Stimulated activated CD4-positive, alpha-beta T cell treated with anti-CD3 and anti-CD28 coated beads, Interleukin-4, amount 100 ng/mL, for 4 hours (primary cell): ENCODE results near the gene SLC18A3.

Experiments
- DNase-seq, 2 experiments: peaks; one replicate each; pipeline ENCODE4 v3.0.0-alpha.2; 2020

SLC18A3 gene

DNA sequence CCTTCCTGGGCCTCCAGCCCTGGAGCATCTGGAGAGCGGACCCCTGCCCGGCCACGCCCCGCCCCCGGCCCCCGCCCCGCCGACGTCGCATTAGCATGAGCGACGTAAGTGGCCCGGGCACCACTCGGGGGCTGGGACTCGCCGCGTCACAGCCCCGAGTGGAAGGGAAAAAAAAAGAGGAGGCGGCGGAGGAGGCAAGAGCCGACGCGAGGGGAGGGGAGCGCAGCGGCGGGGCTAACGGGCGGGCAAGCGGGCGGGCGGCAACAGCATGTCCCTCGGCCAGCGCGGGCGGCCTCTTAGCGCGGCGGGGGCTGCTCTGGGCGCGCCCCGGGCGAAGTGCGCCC is at the start of gene SLC18A3:
Gene SLC18A3 (plus strand): TSS at position 197 of the 344 bp plus-strand sequence. CDS start 431 bp downstream, outside the sequence.
- no peak for DNase-seq

DNA sequence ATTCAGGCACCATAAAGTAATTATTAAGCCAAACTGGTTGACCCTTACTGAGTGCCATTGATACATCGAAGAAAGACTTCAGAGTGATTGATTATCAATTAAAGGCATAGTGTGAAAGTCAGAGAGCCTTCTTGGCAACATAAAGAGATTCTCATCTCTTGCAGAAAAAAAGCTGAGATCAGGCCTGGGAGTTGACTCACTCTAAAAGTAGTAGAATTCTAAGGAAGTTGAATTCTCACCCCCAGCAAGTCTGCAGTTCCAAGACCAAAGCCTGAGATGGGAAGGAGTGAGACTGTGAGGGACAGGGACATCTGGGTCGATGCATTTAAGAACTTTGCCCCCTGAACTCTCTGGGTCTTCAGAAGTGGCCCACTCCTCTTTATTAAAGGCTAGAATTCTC is 49.6 kb upstream of the SLC18A3 start:
- no peak for DNase-seq

DNA sequence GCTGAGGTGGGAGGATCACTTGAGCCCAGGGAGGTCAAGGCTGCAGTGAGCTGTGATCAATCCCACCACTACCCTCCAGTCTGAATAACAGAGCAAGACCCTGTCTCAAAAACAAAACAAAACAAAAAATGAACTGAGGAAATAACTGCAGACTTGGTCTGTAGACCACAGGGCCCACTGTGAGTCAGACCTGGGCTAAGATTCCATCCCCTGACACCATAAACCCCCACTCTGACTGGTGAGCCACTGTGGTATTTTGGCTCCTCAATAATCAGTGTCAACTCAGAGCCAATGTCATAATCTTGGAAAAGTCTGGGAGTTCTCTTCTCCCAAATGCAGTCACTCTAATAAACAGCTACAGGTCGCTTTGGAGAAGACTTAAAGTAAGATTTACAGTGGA is 47.2 kb upstream of the SLC18A3 start:
- DNase-seq = no peak

DNA sequence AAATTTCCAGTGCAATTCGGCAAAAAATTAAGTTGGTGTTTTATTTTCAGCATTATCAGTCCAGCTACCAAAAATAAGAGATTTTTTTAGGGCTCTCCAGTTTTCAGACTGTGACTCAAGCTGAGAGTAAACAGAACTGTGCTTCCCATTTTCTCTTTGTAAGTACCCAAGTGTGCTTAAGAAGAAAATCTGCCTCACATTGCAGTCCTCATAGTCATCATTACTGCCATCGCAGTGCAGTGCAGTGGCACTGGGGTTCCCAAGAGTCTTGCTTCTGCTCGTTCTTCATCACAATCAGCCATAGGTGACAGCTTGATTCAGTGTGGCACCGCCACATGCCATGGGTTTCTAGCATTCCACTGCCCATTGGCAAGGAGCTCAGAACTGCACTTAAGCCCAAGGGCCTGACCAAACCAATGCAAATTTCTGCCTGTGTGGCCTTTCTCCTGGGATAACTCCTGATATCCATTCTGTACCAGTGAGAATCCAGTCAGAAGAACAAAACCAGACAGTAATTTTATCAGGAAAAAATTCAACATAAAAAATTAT is 45.6 kb upstream of the SLC18A3 start:
- DNase-seq = no peak

DNA sequence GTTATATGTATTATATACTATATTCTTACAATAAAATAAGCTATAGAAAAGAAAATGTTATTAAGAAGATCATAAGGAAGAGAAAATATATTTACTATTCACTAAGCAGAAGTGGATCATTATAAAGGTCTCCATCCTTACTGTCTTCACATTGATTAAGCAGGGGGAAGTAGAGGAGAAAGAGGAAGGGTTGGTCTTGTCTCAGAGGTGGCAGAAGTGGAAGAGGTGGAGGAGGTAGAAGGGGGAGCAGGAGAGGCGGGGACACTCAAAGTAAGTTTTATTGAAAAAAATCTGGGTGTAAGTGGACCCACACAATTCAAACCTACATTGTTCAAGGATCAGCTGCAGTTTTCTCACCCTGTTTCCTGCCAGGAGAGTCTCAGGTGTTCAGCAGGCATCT is 42.3 kb upstream of the SLC18A3 start:
- DNase-seq = no peak

DNA sequence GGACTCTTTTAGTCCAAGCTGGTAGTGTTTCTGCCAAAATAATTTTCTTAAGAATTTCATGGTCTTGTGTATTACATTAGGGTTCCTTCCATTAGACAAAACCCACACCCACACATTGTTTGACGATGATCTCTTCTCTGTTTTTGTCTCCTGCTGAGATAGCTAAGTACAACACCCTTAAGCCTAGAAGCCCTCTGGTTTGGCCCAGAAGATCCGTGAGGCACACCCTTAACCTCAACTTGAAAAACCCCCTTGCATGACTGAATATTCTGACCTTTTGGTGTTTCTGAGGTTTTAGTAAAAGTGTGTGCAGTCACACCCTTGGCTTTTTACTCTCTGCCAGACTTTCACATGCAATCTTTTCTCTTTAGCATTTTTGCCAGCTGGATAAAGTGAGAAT is 41.9 kb upstream of the SLC18A3 start:
- no peak for DNase-seq

DNA sequence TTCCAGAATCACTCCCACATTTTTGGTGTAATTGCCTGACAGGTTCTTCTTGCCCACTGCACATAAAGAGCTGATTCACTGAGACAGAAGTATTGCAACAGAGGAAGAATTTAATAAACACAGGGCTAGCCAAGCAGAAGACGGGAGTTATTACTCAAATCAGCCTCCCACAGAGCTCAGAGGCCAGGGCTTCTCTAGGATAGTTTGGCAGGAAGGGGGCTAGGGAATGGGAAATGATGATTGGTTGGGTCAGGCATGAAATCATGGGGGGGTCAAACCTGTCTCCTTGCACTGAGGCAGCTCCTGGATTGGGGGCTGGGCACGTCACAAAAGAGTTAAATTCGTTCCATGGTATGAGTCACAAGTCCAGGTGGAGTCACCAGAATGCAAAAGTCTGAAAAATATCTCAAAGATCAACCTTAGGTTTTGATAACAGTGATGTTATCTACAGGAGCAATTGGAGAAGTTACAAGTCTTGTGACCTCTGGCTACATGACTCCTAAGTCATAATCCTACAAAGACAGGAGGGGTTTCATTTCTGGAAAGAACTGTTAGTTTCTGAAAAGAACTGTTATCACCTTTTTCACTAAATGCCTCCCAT is 41.0 kb upstream of the SLC18A3 start:
- DNase-seq = no peak

DNA sequence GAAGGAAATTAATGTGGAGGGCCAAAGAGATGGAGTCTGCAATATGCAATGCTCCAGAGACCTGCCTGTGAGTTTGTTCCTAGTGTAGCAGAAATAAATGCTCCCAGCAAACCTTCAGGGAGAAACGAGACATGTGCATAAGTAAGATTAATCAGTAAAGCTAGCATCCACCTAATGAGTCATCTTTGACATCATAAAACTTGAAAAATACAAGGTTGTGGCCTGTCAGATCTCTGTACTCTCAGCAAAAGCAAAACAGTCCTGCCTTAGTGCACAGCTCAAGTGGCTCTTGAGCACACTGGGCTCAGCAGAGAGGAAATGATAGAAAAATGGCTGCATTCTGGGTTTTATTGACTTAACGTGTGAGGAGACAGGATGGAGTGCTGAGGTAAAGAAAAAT is 38.7 kb upstream of the SLC18A3 start:
- DNase-seq = no peak

DNA sequence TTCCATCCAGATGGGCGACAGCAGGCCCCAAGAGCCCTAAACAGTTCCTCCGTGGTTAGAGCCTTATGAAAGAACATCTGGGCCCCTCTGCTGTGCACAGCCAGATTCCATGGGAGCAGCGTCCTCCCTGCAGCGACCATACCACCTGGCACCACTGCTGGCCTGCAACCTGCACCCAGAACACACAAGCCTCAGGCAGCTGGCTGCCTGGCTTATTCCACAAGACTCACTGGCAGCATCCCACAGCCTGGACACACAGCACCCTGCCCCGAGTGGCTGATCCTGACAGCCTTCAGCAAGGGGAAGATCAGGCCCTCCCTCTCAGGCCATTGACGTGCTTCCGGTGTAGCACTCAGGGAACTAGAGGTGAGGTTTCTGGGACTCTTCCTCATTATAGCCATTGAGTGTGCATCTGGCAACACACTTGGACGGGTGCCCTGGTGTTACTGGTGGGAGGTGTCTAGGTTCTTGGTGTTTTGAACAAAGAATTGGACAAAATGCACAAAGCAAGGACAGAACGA is 37.5 kb upstream of the SLC18A3 start:
- DNase-seq = no peak

DNA sequence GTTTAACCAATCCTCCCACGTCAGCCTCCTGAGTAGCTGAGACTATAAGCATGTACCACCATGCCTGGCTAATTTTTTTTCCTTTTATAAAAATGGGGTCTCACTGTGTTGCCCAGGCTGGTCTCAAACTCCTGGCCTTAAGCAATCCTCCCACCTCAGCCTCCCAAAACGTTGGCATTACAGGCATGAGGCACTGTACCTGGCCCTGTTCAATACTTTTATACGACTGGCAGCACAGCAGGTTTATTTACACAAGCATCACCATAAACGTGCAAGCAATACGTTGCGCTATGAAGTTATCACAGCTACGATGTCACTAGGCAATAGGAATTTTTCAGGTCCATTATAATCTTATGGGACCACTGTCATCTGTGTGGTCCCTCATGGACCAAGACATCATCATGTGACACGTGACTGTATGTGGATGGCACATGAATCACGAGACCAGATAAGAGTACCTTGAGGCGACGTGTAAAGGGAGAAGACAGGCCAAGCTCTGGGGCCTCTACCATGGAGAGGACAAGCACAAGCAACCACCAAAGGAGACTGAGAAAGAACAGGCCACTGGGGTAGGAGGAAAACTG is 34.5 kb upstream of the SLC18A3 start:
- DNase-seq = no peak

DNA sequence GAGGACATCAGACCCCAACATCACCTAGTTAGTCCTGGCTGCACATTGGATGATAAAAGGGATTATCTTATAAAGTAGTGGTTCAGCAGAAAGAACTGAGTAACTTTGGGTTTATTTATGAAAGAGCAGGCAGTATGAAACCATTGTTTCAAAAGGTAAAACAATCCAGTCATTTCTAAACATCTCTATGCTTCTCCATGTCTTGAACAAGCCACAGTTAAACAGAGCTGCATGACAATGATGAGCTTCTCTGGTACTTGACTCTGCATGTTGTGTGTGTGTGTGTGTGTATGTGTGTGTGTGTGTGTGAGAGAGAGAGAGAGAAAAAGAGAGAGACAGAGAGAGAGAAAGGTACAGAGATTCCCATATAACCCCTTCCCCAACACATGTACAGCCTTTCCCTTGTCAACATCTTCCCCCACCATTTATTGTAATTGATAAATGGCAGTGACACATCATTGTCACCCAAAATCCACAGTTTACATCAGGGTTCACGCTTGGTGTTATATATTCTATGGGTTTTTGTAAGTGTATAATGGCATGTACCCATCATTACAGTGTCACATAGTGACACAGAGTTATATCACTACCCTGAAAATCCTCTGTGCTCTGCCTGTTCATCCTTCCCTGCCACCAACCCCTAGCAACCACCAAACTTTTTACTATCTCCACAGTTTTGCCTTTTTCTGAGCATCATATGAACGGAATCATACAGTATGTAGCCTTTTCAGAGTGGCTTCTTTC is 32.8 kb upstream of the SLC18A3 start:
- no peak for DNase-seq

DNA sequence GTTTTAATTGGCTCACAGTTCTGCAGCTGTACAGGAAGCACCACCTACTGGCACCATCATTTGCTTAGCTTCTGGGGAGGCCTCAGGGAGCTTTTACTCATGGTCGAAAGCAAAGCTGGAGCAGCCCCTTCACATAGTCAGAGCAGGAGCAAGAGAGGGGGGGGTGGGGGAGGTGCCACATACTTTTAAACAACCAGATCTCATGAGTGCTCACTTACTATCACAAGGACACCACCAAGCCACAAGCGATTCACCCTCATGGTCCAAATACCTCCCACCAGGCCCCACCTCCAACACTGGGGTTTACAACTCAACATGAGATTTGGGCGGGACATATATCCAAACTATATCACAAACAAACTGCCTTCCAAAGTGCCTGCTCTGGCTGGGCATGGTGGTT is 31.7 kb upstream of the SLC18A3 start:
- no peak for DNase-seq

DNA sequence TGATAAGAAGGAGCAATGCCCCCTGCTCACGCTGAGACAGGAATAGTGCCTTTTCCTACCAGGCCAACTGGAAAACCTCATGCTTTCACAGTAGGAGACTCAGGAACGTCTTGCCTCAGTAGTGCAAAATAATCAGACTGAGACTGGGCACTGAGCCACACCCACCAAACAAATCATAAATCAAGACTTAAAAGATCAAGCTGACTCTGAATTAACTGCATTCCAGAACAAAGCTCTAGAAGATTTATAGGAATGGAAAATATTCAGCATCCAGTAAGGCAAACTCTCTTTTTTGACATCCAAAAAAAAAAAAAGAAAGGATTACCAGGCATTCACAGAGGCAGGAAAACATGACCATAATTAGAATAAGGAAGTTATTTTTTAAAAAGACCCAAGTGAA is 30.5 kb upstream of the SLC18A3 start:
- no peak for DNase-seq

DNA sequence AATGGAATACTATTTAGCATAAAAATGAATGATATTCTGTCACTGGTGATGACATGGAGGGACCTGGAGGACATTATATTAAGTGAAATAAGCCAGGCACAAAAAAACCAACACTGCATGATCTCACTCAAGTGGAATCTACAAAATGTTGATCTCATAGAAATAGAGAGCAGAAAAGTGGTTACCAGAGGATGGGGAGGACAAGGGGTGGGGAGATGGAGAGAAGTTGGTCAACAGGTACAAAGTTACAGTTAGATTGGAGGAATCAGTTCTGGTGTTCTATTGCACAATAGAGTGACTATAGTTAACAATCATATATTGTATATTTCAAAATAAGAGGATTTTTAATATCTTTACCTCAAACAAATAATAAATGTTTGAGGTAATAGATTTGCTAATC is 24.7 kb upstream of the SLC18A3 start:
- DNase-seq = no peak

DNA sequence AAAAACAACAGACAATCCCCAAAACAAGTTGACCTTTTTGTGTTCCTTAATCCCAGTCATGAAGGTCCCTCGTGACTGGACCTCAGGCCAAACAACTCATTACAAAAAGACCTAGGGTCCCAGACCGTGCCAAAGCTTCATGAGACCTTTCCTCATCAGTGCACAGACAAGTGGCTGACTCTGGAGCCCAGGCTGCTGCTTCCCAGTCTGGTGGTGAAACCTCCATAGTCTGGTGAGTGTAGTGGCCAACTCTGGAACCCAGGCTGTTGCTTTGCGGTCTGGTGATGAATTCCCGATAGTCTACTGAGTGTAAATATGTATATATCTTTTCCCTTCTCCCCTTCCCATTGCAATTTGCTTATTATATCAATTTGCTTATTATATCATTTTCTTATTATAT is 22.1 kb upstream of the SLC18A3 start:
- DNase-seq = no peak

DNA sequence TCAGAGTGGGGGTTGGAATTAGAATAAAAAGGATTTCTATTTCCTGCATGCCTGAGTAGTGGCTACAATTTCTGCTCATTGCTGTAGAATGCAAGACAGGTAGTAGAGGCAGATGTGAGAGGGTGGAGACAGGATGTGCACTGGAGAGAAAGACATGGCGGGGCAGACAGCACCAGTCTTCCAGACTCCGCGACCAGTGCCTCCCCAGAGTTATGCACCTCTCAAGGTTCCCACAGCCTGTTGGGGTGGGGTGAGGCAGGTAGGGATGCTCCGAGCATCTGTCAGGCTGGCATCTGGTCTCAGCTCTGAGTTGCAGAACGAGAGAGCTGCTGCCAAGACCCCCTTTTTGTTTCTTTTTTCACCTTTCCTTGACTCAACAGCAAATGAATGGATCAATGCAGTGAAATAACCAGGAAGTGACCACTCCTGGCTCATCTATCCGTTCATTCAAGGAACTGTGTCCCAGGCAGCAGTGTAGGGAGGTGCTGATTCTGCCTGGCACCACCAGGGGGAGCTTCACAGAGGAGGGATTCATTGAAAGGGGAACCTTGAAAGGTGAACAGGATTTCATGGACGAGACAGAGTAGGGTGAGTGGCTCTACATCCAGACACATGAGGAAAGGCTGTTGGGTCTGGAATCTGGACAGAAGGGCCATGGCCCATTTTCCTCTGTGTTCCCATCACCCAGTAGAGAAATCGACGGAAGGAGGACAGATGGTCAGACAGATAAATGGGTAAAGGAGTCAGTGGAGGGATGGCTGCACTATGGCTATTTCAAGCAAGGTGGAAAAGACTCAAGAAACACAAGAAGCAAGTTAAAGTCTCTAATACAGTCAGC is 17.2 kb upstream of the SLC18A3 start:
- DNase-seq = peak; percentile 19 to 53

DNA sequence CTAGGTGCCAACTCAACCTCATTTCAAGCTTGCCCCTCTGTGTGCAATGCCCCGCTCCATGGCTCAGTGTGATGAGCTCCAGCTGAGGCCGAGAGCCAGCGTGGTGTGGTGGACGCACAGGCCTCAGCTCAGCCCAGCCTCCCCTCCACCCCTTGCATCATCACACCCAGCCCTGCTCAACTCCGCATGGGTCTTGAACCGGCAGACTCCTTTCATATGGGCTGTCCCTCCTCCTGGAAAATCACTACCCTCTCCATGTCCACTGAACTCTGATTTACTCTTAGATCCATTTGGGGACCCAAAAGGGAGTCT is 16.6 kb upstream of the SLC18A3 start:
- DNase-seq = no peak

DNA sequence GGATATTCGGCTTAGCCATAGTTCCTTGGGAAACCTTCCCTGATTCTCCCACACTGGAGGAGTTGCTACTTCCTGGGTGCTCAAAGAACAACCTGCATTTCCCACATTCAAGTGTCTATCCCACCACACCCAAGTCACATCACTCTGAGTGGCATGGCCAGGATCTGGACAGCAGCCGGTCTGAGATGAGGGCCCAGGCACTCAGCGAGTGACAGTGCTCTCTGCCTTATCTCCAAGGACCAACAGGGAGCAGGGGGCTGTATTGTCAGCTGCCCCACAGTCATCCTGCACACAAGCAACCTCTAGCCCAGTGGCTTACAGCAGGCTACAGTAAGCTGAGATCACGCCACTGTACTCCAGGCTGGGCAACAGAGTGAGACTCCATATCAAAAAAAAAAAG is 16.1 kb upstream of the SLC18A3 start:
- DNase-seq = no peak

DNA sequence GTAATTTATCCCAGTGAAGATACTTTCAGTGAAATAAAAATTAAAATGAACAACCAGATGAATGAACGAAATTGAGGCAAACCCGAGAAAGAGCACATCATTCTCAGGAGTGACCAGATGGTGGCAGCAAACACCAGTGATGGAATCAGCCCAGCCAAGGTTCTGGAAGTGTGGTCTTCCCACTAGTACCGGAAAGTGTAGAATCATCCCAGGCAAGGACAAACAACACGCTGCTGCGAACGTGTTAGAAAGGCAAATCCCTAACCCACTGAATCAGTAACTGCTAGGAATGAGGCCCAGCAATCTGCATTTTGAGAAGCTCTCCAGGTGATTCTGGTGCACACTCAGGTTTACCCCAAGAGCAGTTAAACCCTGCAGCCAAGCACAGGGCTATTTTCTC is 15.5 kb upstream of the SLC18A3 start:
- DNase-seq = no peak

DNA sequence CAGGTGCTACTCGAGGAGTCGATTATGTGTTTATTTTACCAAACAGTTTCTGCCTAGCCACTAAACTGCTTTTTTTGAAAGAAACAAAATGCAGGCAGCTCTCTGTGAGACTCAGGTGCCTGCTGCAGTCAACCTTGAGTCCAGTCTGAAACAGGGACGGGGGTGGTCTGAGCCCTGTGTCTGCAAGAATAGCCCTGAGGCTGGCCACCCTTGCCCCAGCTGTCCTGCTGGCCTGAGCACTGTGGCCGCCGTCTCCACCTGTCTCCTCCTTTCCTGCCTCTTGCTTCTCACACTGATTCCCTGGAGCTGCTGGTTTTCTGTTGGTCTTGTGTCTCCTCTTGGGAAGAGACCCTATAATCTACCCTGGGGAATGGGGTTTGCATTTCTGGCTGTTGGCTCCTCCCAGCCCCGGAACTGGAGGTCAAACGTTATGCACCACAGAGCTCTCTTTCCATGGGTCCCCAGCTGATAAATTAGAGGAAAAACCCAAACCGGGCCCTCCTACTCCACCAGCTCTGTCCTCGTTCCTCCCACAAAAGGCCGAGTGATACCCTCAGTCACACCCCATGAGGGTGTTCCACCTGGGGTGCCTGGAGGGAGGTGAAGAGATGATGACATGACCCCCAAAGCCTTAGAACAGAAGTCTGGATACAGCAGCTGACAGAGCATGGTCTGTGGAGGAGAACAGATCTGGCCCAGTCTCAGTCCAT is 15.0 kb upstream of the SLC18A3 start:
- no peak for DNase-seq

DNA sequence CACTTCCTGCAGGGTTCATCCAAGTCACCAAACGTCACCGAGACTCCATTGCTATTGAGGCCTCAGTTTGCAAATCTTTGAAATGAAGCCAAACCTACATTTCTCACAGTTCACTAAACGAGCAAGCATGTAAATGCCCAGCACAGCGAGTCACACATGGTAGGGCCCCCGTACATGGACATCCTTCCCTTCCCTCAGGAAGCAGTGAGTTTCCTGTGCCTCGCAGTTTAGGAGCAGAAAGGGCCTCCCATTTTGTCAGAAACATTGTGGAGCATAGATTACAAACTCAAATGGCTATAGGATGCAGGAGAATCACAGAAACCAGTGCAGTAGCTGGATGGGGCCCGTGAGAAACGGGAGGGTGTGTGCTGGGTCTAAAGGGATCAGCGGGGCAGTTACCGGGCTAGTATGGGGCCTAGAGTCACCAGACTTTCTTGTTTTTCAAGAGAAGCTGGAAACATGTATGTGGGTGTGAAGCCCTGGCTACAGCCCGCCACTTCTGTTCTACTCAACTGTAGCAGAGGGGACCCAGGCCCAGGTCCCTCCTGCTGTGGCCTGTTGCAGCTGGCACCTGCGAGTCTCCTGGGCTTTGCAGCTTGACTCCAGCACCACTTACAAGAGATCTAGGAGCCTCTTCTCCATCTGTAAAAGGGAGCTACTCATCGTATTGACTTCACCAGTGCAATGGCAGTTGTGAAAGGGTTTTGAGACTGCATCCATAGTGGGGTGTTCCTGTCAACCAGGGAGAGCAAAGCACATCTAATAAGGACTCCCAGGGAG is 14.2 kb upstream of the SLC18A3 start:
- DNase-seq = no peak

DNA sequence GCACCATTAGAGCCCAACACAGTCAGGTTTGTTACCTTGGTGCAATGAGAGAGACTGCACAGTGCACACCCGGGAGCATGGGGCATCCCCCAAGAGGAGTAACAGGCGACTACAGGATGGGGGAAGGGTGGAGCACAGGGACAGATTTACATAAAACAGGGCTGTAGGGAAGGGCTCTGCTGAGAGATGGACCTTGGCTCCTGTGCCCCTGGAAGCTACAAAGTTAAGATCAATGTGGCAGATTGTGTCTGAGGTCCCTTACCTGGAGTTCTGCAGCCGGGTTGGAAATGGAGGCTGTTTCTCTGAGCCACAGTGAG is 13.7 kb upstream of the SLC18A3 start:
- DNase-seq = no peak
